Measurements from ENCODE around the gene CUL1. TPM values are rescaled to one million over a fixed set of nuclear protein-coding genes. Genes with fewer than 3 reads are reported as not detected.

CUL1 gene
- total RNA-seq, 2 experiments from 2014 or later: 60.6 to 61.2 TPM

- Mint-ChIP-seq H3K27me3 (no peaks in the 10 kb centered on the region), H3K27ac (no peak overlapping the region)
Measured at GRCh38 chr7:148746135-148746534, 47.4 kb downstream of the CUL1 start.

GRCh38 chr7:148747274-148747673 lies 48.6 kb downstream of the CUL1 start:
- Mint-ChIP-seq H3K27ac (no peak overlapping the region), H3K36me3 (ENCODE audit: low read depth) (peaks cover 44% of the 10 kb centered on the region), H3K27me3 (no peaks in the 10 kb centered on the region), H3K4me1 (ENCODE audit: low read depth) (peaks cover 28% of the 10 kb centered on the region), H3K4me3 (no peak overlapping the region), H3K9me3 (peaks cover 7% of the 10 kb centered on the region)
- ATAC-seq (no peak), DNase-seq (no peak)
- intact Hi-C loops (cut with micrococcal nuclease): no loop called here
- TF ChIP-seq CTCF (IDR thresholded peaks at IDR 0.05): no peak
- POLR2A ChIA-PET: interaction anchor here (0.5 to 0.8 kb wide), 3 partner anchors 58 to 270 kb away, joined by 3 read pairs; no protein-coding TSS in a partner anchor
- CTCF ChIA-PET: interaction anchor here (0.9 to 1.4 kb wide), 6 partner anchors 16 to 172 kb away, joined by 3 to 5 read pairs (median 3); no protein-coding TSS in a partner anchor

More at GRCh38 chr7:148746135-148746534, 47.4 kb downstream of the CUL1 start:
- intact Hi-C loops (cut with micrococcal nuclease): no loop called here
- no peak for TF ChIP-seq CTCF (IDR thresholded peaks at IDR 0.05)
- ATAC-seq: no peak
- POLR2A ChIA-PET: interaction anchor here (1.2 kb wide), 1 partner anchor 13 kb away, joined by 3 read pairs; no protein-coding TSS in a partner anchor
- Mint-ChIP-seq H3K4me1 (ENCODE audit: low read depth) (peaks cover 27% of the 10 kb centered on the region), H3K4me3 (no peak overlapping the region), H3K9me3 (peaks cover 7% of the 10 kb centered on the region), H3K36me3 (ENCODE audit: low read depth) (peaks cover 50% of the 10 kb centered on the region)
- CTCF ChIA-PET: interaction anchor here (0.9 to 1.6 kb wide), 9 partner anchors 9 to 483 kb away, joined by 3 to 5 read pairs (median 3); no protein-coding TSS in a partner anchor
- no peak for DNase-seq

- Mint-ChIP-seq H3K36me3 (ENCODE audit: low read depth) (peaks cover 27% of the 10 kb centered on the region), H3K4me1 (ENCODE audit: low read depth) (peaks cover 18% of the 10 kb centered on the region), H3K27ac (no peak overlapping the region), H3K27me3 (no peaks in the 10 kb centered on the region), H3K4me3 (no peak overlapping the region), H3K9me3 (peaks cover 7% of the 10 kb centered on the region)
- TF ChIP-seq CTCF (IDR thresholded peaks at IDR 0.05): no peak
- intact Hi-C loops (cut with micrococcal nuclease): no loop called here
- DNase-seq (no peak), ATAC-seq (no peak)
- POLR2A ChIA-PET: no interaction called here
- CTCF ChIA-PET: no interaction called here
Measured at GRCh38 chr7:148750442-148751355, 52.0 kb downstream of the CUL1 start.

GRCh38 chr7:148753224-148753623 lies 54.5 kb downstream of the CUL1 start:
- TF ChIP-seq CTCF (IDR thresholded peaks at IDR 0.05): no peak
- ATAC-seq (no peak), DNase-seq (no peak)
- H3K27ac Mint-ChIP-seq: no peak overlapping the region
- ChIA-PET POLR2A (interaction anchor here (1.1 kb wide), 1 partner anchor 48 kb away, joined by 4 read pairs; no protein-coding TSS in a partner anchor), CTCF (interaction anchor here (0.9 to 1.8 kb wide), 2 partner anchors 10 to 172 kb away, joined by 3 to 7 read pairs; no protein-coding TSS in a partner anchor)
- H3K4me1 Mint-ChIP-seq (ENCODE audit: low read depth): peaks cover 12% of the 10 kb centered on the region
- H3K9me3 Mint-ChIP-seq: peaks cover 7% of the 10 kb centered on the region
- no peak overlapping the region for H3K4me3 Mint-ChIP-seq
- intact Hi-C loops (cut with micrococcal nuclease): no loop called here
- H3K36me3 Mint-ChIP-seq (ENCODE audit: low read depth): peaks cover 29% of the 10 kb centered on the region
- no peaks in the 10 kb centered on the region for H3K27me3 Mint-ChIP-seq

- Mint-ChIP-seq H3K36me3 (ENCODE audit: low read depth) (peaks cover 23% of the 10 kb centered on the region), H3K4me3 (no peak overlapping the region), H3K27me3 (no peaks in the 10 kb centered on the region), H3K9me3 (peaks cover 2% of the 10 kb centered on the region), H3K4me1 (ENCODE audit: low read depth) (peaks cover 12% of the 10 kb centered on the region), H3K27ac (peak overlapping the region; percentile 38)
- ATAC-seq (no peak), DNase-seq (no peak)
- no peak for TF ChIP-seq CTCF (IDR thresholded peaks at IDR 0.05)
- intact Hi-C loops (cut with micrococcal nuclease): no loop called here
- POLR2A ChIA-PET: no interaction called here
- CTCF ChIA-PET: interaction anchor here (0.7 to 1.0 kb wide), 2 partner anchors 8 to 179 kb away, joined by 3 to 4 read pairs; no protein-coding TSS in a partner anchor
Measured at GRCh38 chr7:148754912-148755311, 56.2 kb downstream of the CUL1 start.
